OCI-LY1 (cell line): Measurements from ENCODE around the gene POLR2F.

ENCODE experiments used
- H2AFZ ChIP-seq: fragments of 200-600 bp; sonication (generic), shearing (Covaris generic); 2 replicates; pipeline ENCODE4 v1.6.0; 2014; ENCODE audit warnings: antibody characterized with exemption, mild to moderate bottlenecking, low read length
- H3F3A ChIP-seq: fragments of 200-600 bp; sonication (generic), shearing (Covaris generic); 2 replicates; pipeline ENCODE4 v1.6.0; 2014; ENCODE audit warnings: mild to moderate bottlenecking, antibody characterized with exemption, low read length, moderate library complexity; ENCODE audit not compliant: insufficient read depth
- H3K27ac ChIP-seq: fragments of 200-600 bp; sonication (generic); 2 replicates; pipeline ENCODE4 v1.5.1; 2014; ENCODE audit warnings: low read length, mixed run types, mild to moderate bottlenecking, low read depth; ENCODE audit not compliant: poor library complexity, severe bottlenecking
- H3K27me3 ChIP-seq: fragments of 200-600 bp; sonication (generic); 2 replicates; pipeline ENCODE4 v1.6.0; 2014; ENCODE audit warnings: antibody characterized with exemption, mild to moderate bottlenecking, low read length, moderate library complexity; ENCODE audit not compliant: insufficient read depth
- H3K36me3 ChIP-seq: fragments of 200-600 bp; sonication (generic); 2 replicates; pipeline ENCODE4 v1.6.1; 2014; ENCODE audit warnings: mild to moderate bottlenecking, antibody characterized with exemption, low read length, moderate library complexity, mixed read lengths; ENCODE audit not compliant: insufficient read depth
- H3K4me1 ChIP-seq: fragments of 200-600 bp; sonication (generic); 2 replicates; pipeline ENCODE4 v1.5.1; 2014; ENCODE audit warnings: mild to moderate bottlenecking, low read length, moderate library complexity; ENCODE audit not compliant: insufficient read depth, severe bottlenecking
- H3K4me2 ChIP-seq: fragments of 200-600 bp; sonication (generic), shearing (Covaris generic); 2 replicates; pipeline ENCODE4 v1.6.1; 2014; ENCODE audit warnings: low read length
- H3K4me3 ChIP-seq: fragments of 200-600 bp; sonication (generic); 2 replicates; pipeline ENCODE4 v1.5.1; 2014; ENCODE audit warnings: low read length, low read depth, mild to moderate bottlenecking, mixed read lengths; ENCODE audit not compliant: poor library complexity, severe bottlenecking
- H3K79me2 ChIP-seq: fragments of 200-600 bp; shearing (Covaris generic); 2 replicates; pipeline ENCODE4 v1.6.1; 2016; ENCODE audit warnings: mixed run types, low read length, mixed read lengths; ENCODE audit not compliant: insufficient read depth
- H3K9ac ChIP-seq: fragments of 200-600 bp; sonication (generic), shearing (Covaris generic); 2 replicates; pipeline ENCODE4 v1.6.1; 2014; ENCODE audit warnings: mild to moderate bottlenecking, low read length, mixed read lengths
- H3K9me2 ChIP-seq: fragments of 200-600 bp; sonication (generic), shearing (Covaris generic); 2 replicates; pipeline ENCODE4 v1.6.1; 2014; ENCODE audit warnings: low read depth, mild to moderate bottlenecking, low read length, mixed read lengths
- H3K9me3 ChIP-seq: fragments of 200-600 bp; shearing (Covaris generic); 2 replicates; pipeline ENCODE4 v1.6.1; 2014; ENCODE audit warnings: low read length, mixed read lengths
- H4K20me1 ChIP-seq: fragments of 200-600 bp; sonication (generic), shearing (Covaris generic); 2 replicates; pipeline ENCODE4 v1.6.0; 2016; ENCODE audit warnings: mild to moderate bottlenecking, low read length; ENCODE audit not compliant: insufficient read depth
- CTCF ChIP-seq: fragments of 200-600 bp; sonication (generic), shearing (Covaris generic); IDR thresholded peaks from 2 replicates; pipeline ENCODE4 v1.5.1; 2017; ENCODE audit warnings: mild to moderate bottlenecking, antibody characterized with exemption, low read length, moderate library complexity, mixed read lengths
- EZH2 ChIP-seq: fragments of 200-600 bp; sonication (generic), shearing (Covaris generic); IDR thresholded peaks from 2 replicates; pipeline ENCODE4 v1.8.0; 2017; ENCODE audit warnings: borderline replicate concordance, mixed run types, mild to moderate bottlenecking, antibody characterized with exemption, low read length, moderate library complexity, mixed read lengths

POLR2F gene

DNA sequence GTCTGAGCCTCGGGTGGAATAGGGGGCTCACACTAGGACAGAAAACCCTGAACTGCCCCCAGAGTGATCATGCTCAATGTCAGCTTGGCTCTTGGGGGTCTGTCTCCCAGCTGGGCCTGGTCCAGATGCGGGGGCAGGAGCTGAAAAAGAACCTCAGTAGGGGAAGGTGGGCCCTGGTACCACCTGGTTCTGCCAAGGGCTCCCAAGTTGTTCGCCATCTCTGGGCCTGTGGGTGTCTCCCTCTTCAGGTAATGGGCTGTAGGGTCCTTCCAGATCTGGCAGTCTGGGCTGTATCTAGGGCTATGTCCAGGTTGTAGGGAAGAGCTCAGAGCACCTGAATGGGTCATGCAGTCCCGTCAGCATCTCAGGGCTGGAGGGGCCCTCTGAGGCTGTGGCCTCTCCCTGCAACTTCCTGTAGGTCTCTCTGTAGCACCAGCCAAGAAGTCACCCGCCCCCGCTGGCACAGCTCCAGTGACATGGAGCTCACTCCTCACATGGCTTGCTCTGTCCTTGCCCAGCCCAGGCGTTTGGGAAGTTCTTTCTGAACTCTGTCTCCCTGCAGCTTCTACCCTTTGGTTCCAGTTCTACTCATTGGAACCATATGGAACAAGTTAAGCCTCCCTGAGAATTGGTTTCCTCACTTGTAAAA, 63.9 kb downstream of the POLR2F start:
- H3K4me1 ChIP-seq: no peaks in the 10 kb centered on the region
- H3K36me3 ChIP-seq: no peaks in the 10 kb centered on the region
- TF ChIP-seq EZH2: no peak
- no peak for TF ChIP-seq CTCF
- H3K79me2 ChIP-seq: no peaks in the 10 kb centered on the region
- H3F3A ChIP-seq: no peaks in the 10 kb centered on the region
- H3K27me3 ChIP-seq: peaks cover 5% of the 10 kb centered on the region; the same call in 1 of the 2 replicates
- no peaks in the 10 kb centered on the region for H3K9me3 ChIP-seq
- H4K20me1 ChIP-seq: no peaks in the 10 kb centered on the region
- H3K4me2 ChIP-seq: no peak overlapping the region
- no peak overlapping the region for H3K9ac ChIP-seq
- no peak overlapping the region for H3K4me3 ChIP-seq
- H2AFZ ChIP-seq: no peak overlapping the region
- no peaks in the 10 kb centered on the region for H3K9me2 ChIP-seq
- no peak overlapping the region for H3K27ac ChIP-seq

DNA sequence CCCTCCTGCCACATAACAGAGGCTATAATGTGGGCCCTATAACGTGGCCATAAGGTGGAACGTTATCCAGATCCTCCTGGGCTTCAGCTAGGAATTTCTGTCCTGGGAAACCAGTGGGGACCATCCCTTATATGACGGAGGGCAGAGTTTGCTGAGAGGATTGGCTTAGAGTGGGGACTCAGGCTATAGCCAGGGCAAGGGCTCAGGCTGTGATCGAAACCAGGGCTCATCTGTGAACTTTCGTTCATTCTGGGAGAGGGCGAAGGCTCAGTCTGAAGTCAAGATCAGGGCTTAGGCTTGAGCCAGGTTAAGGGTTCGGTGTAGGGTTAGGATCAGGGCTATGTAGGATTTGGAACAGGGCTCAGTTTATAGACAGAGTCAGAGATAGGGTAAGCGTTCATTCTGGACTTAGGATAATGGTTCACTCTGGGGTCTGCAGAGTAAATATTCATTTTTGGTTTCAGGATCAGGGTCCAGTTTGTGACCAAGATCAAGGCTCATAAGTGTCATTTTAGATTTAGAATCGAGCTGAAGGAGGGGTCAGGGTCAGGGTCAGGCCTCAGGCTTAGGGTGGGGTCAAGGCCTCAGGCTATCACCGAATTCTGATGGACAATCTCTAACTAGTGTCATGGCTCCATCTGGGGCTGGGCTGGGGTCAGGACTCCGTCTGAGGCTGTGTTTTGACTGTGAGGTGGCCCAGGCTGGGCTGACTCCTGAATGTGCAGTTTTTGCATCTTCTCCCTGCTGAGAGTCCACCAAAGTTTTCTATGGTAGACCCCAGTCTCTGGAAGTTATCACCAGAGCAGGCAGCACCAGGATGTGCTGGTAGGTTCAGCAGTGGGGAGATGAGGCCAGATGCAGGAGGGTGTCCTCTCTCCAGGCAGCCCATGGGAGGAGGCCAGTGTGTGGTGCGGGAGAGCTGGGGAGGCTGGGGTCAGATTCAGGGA, 64.7 kb downstream of the POLR2F start:
- Histone ChIP-seq H2AFZ (no peak overlapping the region), H3K27me3 (peaks cover 5% of the 10 kb centered on the region; the same call in 1 of the 2 replicates), H3K9me3 (no peaks in the 10 kb centered on the region), H3K36me3 (no peaks in the 10 kb centered on the region), H3F3A (no peaks in the 10 kb centered on the region), H4K20me1 (no peaks in the 10 kb centered on the region), H3K9me2 (no peaks in the 10 kb centered on the region), H3K9ac (no peak overlapping the region), H3K79me2 (no peaks in the 10 kb centered on the region), H3K27ac (no peak overlapping the region), H3K4me1 (no peaks in the 10 kb centered on the region), H3K4me2 (no peak overlapping the region), H3K4me3 (no peak overlapping the region)
- TF ChIP-seq EZH2 (no peak), CTCF (no peak)
